Measurements from ENCODE around the gene FEZ2. TPM values are rescaled to one million over a fixed set of nuclear protein-coding genes. Genes with fewer than 3 reads are reported as not detected.

Gene FEZ2
- total and polyA plus RNA-seq, 2 of the 8 experiments (the other 6 are each of a cell fraction or from before 2014, with no cell fraction given) = 7.5 to 16.4 TPM

- Histone ChIP-seq H3K27me3 (replicated peaks in 1 of 4; ENCODE audit: control insufficient read depth in 3 of 4, extremely low read depth in 1 of 4, insufficient read depth in 3 of 4, low read length in 3 of 4) (no peaks in the 10 kb centered on the region), H2BK15ac (ENCODE audit: low read length) (no peak overlapping the region), H3K18ac (ENCODE audit: extremely low read depth, low read length) (no peak overlapping the region), H4K5ac (ENCODE audit: insufficient read length, low read depth, low read length) (no peak overlapping the region), H3K27ac (ENCODE audit: low read depth, low read length) (no peak overlapping the region), H2BK20ac (ENCODE audit: low read length) (no peak overlapping the region), H4K20me1 (replicated peaks in 1 of 2; ENCODE audit: control insufficient read depth in 1 of 2, insufficient read depth in 2 of 2, low read length in 2 of 2) (peaks cover 0 to 2% of the 10 kb centered on the region in 2 experiments), H3K9me3 (ENCODE audit: insufficient read depth in 2 of 2, low read depth in 1 of 2, low read length in 1 of 2) (no peaks in the 10 kb centered on the region), H2BK120ac (replicated peaks; ENCODE audit: low read depth, low read length) (no peak overlapping the region), H4K91ac (replicated peaks; ENCODE audit: insufficient read length, low read length) (no peak overlapping the region), H2BK12ac (ENCODE audit: low read depth, low read length) (no peak overlapping the region), H4K8ac (ENCODE audit: extremely low read depth, insufficient read depth, low read length) (no peak overlapping the region), H2BK5ac (ENCODE audit: low read depth, low read length) (no peak overlapping the region), H3K23me2 (ENCODE audit: low read depth, low read length) (no peaks in the 10 kb centered on the region), H3K79me2 (ENCODE audit: control insufficient read depth in 1 of 2, insufficient read depth in 2 of 2, low read length in 2 of 2) (no peaks in the 10 kb centered on the region), H3K36me3 (ENCODE audit: control insufficient read depth in 2 of 4, insufficient read depth in 4 of 4, low read length in 3 of 4) (peaks cover 0 to 19% (median 4%) of the 10 kb centered on the region in 4 experiments; a peak in 5 of 8 replicates), H2AFZ (ENCODE audit: low read length) (no peak overlapping the region), H3K9ac (replicated peaks in 1 of 4; ENCODE audit: extremely low read depth in 1 of 4, low read depth in 3 of 4, low read length in 3 of 4) (no peak overlapping the region), H3K14ac (ENCODE audit: insufficient read length) (no peak overlapping the region), H3K23ac (ENCODE audit: insufficient read length) (no peak overlapping the region), H3K4ac (replicated peaks; ENCODE audit: insufficient read length, low read depth, low read length) (no peak overlapping the region), H2AK5ac (ENCODE audit: low read depth, low read length) (no peak overlapping the region), H3K79me1 (ENCODE audit: low read depth, low read length) (no peaks in the 10 kb centered on the region), H3K4me1 (replicated peaks in 1 of 4; ENCODE audit: control insufficient read depth in 3 of 4, insufficient read depth in 4 of 4, low read length in 3 of 4) (no peaks in the 10 kb centered on the region), H3K4me3 (ENCODE audit: extremely low read depth in 1 of 4, insufficient read depth in 2 of 4, low read depth in 3 of 4, low read length in 4 of 4) (no peak overlapping the region), H3K4me2 (ENCODE audit: insufficient read depth in 1 of 2, low read depth in 2 of 2, low read length in 2 of 2) (no peak overlapping the region), H3K56ac (replicated peaks; ENCODE audit: insufficient read length, low read depth, low read length) (no peak overlapping the region)
- POLR2A ChIA-PET (ENCODE audit: partially characterized antibody) = interaction anchor here (0.8 to 1.2 kb wide), 3 partner anchors 13 to 41 kb away, joined by 4 read pairs; no protein-coding TSS in a partner anchor
- 94% methylated on average over 5 of the region's 5 CpGs; no CpG with 5 or more reads in 1 of the 2 experiments for WGBS, 2 experiments (ENCODE audit: extremely low coverage in 1 of 2, insufficient coverage in 1 of 2, insufficient read length in 1 of 2, insufficient replicate concordance in 2 of 2, low coverage in 1 of 2, low lambda C conversion rate in 2 of 2, missing lambda C conversion rate in 1 of 2)
- CTCF ChIA-PET (ENCODE audit: partially characterized antibody) = no interaction called here
- TF ChIP-seq SIX5 (IDR thresholded peaks at IDR 0.05; ENCODE audit: low read depth, low read length) = no peak
- DNase-seq (ENCODE audit: low read depth in 1 of 2, low spot score in 2 of 2) = no peak
- no peak for FAIRE-seq
Measured at GRCh38 chr2:36582538-36582937, 15.4 kb downstream of the FEZ2 start.
